GM12892 (cell line): ENCODE results near the gene CHERP.
A peak's percentile ranks its signal among the peaks of the same experiment; 100 is the strongest.

Experiments used
- DNase-seq: peaks from one replicate; pipeline ENCODE4 v3.0.0; 2011; ENCODE audit not compliant: insufficient read length
- FAIRE-seq: peaks from 2 replicates; lab custom pipeline; 2011; peaks lifted over from hg19 to GRCh38; lab: Jason Lieb, UNC
- POLR2A ChIP-seq: IDR thresholded peaks from 2 replicates; pipeline ENCODE4 v1.6.1; 2011; ENCODE audit warnings: low read depth, low read length, control low read depth
- POLR2AphosphoS5 ChIP-seq: IDR thresholded peaks from 2 replicates; pipeline ENCODE4 v1.6.1; 2011; ENCODE audit warnings: low read depth, low read length, control low read depth
- TAF1 ChIP-seq: IDR thresholded peaks from 2 replicates; pipeline ENCODE4 v1.6.1; 2011; ENCODE audit warnings: low read depth, mild to moderate bottlenecking, control low read depth, low read length, borderline replicate concordance

CHERP gene

DNA sequence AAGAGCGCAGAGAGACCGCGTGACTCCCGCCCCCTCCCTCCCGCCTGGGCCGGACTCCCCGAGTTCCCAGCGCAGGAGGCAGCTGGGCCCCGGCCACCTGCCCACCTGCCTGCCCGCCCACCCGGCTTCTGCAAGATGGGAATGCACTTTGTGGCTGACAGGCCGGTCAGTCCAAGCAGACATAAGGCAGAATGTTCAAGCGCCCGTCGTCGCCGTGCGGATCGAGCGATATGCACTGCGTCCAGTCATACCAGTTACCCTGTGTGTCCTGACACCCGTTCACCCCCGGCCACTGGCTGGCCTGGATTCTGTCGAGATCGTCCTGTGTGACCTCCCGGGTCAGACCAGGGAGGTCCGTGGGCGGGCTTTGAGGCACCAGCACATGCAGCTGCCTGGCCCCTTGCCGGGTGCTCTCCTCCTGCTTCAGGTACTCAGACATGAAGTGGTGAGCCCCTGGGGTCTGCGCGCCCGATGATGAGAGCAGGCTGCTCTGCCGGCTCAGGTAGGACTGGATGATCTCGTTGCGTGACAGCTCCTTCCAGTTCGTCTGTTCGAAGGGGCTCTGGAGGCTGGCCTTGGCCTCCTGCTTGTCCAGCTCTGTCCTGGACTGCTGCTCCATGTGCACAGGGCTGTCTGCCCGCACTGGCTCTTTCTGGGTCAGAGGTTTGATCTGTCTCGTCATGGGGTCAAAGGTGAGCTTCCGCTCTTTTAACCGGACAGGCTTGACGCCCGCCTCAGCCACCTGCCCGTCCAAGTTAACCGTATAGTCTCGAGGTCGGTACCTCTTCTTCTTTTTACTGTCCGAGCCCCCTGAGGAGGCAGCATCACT lies 33.8 kb upstream of the CHERP start:
- FAIRE-seq: no peak
- no peak for TF ChIP-seq POLR2AphosphoS5
- no peak for TF ChIP-seq POLR2A
- TF ChIP-seq TAF1: no peak
- DNase-seq: no peak

DNA sequence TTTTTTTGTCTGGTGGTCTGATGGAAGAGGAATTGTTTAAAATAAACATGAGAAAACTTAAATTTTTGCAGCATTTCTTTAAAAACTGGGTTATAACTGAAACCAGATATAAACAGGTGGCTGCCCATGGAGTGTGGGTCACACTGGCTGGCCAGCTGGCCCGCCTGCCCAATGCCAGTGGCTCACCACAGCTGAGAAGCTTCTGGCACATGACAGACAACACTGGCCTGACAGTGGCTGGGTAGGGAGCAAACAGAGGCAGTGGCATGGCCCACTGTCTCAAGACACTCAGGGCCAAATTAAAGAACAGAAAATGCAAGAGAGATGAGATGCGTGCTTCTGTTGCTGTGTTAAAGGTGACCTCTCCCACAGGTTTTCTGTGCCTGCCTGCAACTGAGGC lies 33.0 kb upstream of the CHERP start:
- DNase-seq (no peak), FAIRE-seq (no peak)
- TF ChIP-seq POLR2AphosphoS5 (no peak), TAF1 (no peak), POLR2A (no peak)

DNA sequence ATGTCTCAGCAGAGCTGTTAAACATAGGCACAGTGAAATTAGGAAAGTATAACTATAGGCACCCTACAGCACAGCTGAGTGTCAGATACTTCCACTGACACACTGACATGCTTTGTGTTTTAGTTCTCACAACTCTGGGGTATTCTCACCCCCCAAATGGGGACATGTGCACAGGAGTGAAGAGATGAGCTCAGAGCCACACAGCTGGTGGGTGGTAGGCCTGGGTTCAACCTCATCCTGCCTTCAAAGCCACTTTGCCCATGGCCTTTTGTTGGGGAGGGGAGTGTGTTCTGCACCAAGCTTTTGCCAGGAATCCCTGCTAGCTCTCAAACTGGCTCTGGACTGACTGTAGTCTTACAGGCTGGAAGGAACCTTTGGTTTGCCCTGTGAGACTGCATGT lies 31.7 kb upstream of the CHERP start:
- FAIRE-seq (no peak), DNase-seq (no peak)
- no peak for TF ChIP-seq POLR2A
- no peak for TF ChIP-seq TAF1
- TF ChIP-seq POLR2AphosphoS5: no peak

DNA sequence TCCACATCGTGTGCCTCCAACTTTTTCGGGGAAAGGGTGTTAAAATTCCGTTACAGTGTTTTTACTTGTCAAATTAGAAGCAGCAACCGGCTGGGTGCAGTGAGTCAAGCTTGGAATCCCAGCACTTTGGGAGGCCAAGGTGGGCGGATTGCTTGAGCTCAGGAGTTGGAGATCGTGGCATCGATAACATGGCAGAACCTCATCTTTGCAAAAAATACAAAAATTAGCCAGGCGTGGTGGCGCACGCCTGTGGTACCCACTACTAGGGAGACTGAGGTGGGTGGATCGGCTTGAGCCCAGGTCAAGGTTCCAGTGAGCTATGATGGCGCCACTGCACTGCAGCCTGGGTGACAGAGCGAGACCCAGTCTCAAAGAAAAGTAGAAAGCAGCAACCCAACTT lies 31.1 kb upstream of the CHERP start:
- TF ChIP-seq POLR2A (no peak), POLR2AphosphoS5 (no peak), TAF1 (no peak)
- no peak for FAIRE-seq

DNA sequence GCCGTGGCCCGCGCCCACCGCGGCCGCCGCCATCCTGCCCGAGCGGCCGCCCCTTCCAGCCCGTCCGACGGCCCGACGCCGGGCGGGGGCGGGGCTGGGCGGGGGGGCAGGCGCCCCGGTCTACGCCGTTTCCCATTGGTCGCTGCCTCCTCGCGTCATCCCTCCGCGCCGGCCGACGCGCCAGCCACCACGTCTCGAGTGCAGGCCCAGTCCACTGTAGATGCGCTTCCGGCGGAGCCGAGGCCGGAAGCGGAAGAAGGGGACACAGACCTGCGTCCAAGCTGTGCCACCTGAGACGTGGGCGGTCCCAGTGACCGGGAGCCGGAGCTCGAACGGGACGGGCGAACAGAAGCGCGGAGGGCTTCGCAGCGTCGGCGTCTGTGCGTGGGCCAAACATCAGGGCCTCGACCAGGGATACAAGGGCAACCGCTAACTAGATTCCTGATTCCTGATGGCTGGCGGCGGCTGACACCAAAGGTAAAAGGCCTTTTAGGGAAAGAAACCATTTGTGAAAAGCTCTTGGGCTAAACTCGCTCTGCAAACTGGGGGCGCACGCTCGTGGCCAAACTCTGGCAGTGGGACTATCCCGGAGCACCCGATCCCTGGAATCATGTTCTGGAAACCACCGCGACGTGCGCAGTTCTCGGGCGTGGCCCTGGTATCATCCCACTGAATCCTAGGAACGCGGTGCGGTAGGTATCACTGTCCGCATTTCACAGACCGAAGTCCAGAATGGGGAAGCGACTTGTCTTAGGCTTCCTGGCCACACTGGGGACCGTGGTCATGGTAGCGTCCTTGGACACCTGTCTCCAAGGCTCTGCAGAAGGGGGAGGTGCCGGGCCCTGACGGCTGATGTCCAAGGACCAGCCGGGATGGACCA lies 30.3 kb upstream of the CHERP start, which contains the start of gene SLC35E1:
SLC35E1 (minus strand) TSS at position 84 of the 880 bp plus-strand sequence; CDS start at position 33, 51 bp downstream.
- FAIRE-seq (peak; percentile 99), DNase-seq (peak; percentile 100)
- peak; percentile 80 for TF ChIP-seq POLR2A
- peak; percentile 77 for TF ChIP-seq TAF1
- TF ChIP-seq POLR2AphosphoS5: peak; percentile 88

More for the DNA sequence above, 31.1 kb upstream of the CHERP start:
- DNase-seq: no peak

DNA sequence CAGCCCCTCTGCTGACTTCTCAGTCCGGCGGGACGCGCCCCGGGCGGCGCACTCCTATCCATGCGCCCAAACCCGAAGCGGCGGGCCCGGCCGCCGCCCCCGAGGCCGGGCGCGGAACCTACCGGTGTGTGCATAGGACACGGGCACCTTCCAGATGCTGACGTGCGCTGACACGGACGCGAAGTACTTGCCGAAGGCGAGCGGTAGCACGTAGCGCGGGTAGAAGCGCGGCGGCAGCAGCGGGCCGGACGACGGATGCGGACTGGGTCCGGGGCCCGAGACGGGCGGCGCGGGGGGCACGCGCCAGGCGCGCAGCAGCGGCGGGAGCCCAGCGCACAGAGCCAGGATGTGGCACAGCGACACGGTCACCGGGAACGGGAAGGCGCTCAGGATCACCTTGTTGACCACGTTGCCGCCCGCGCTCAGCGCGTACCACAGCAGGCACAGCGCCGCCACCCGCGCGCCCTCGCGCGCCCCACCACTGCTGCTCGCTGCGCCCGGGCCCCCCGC lies 29.6 kb upstream of the CHERP start:
- DNase-seq: no peak
- FAIRE-seq: no peak
- TF ChIP-seq POLR2A (0 out of 2 replicates have a peak, but pooled peaks have one; percentile 9), TAF1 (no peak), POLR2AphosphoS5 (peak; percentile 12; the same call in 1 of the 2 replicates)

DNA sequence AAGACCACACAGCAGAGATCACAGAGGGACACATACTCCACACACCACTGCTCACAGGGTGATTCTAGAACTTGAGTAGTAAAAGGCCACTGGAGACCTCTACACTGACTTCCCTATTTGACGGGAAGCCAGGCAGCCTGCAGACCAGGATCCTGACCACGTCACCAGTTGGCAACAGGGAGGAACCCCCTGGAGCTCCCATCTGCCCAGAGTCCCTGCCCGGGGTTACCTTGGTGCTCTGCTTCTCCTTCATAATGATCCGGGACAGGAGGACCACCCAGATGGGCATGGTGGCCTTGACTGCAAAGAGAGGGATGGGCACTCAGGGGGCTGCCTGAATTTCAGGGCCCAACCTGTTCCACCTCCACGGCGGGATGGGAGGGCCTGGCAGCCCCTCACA lies 29.0 kb upstream of the CHERP start:
- no peak for DNase-seq
- no peak for FAIRE-seq
- no peak for TF ChIP-seq POLR2A

DNA sequence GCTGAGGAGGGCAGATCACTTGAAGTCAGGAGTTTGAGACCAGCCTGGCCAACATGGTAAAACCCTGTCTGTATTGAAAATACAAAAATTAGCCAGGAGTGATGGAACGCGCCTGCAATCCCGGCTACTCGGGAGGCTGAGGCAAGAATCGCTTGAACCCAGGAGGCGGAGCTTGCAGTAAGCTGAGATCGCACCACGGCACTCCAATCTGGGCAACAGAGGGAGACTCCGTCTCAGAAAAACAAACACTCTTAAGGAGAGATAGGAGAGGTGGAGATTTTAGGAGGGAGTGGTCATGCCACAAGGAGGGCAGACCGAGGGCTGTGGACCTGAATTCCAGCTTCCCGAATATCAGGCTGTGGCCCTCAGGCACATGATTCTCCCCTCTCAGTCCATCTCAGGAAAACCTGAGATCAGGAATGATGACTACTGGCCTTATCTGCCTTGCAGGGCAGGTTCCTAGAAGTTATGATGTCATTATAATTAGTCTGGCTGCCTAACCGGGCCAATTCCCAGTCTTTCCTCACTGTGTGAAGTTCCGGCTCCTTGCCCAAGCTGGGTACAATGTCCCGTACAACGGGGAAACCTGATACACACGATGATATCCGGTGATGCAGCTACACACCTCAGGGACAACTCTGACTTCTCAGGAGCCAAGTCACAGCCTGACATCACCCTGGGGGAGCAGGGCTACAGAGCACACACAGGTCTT lies 27.5 kb upstream of the CHERP start:
- TF ChIP-seq POLR2A (no peak), TAF1 (no peak), POLR2AphosphoS5 (no peak)
- no peak for DNase-seq
- no peak for FAIRE-seq

DNA sequence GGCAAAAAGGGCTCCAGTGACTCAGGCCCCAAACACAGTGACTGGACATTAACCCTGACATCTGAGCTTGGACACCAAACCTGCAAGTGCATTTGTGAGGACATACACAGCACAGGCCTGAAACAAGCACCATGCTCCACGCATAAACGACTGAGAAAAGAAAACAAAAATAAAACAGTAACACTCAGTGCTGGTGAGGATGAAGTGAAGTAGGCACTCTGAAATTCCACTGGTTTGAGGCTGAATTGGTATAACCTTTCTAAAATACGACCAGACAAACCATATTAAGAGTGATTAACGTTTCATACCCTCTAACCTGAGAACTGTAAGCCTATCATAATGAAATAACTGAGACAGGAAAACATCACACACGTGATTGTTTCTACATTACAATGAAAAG lies 24.5 kb upstream of the CHERP start:
- TF ChIP-seq POLR2AphosphoS5 (no peak), TAF1 (no peak), POLR2A (no peak)
- FAIRE-seq: no peak

DNA sequence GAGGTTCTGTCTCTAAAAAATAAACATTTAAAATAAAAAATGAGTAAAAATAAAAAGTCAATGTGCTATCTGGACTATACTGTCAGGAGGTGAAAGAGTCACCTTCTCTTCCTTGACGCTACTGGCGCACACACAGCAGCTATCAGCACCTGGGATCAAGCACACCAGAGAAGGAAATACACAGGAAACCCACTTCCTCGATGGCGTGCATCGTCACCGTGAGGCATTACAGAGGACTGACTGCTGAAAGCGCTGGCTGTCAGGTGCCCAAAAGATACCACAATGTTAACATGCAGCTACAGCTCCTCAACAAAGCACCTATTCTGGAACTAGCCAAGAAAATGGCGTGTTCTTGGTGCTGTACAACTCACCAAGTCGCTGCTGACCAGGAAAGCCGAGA lies 23.9 kb upstream of the CHERP start:
- FAIRE-seq (no peak), DNase-seq (no peak)
- TF ChIP-seq TAF1 (no peak), POLR2AphosphoS5 (no peak), POLR2A (no peak)

More for the DNA sequence above, 24.5 kb upstream of the CHERP start:
- no peak for DNase-seq

DNA sequence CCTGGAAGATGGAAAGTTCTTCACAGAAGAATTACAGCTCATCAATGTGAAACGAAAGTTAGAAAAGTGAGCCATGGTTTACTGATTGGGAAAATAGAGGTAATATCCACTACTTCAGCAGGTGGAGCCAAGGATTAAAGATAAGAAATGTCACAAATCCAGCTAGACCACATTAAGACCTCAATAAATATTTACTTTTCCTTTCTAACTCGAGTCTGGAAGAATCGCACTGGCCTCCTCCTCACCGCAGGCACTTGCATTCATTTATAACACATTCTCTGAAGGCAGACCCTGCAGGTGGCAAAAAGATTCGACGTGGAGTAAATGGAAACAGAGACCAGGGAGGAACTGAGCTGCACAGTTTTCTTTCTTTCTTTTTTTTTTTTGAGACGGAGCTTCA lies 22.6 kb upstream of the CHERP start:
- FAIRE-seq (no peak), DNase-seq (no peak)
- TF ChIP-seq POLR2AphosphoS5 (no peak), POLR2A (no peak), TAF1 (no peak)

DNA sequence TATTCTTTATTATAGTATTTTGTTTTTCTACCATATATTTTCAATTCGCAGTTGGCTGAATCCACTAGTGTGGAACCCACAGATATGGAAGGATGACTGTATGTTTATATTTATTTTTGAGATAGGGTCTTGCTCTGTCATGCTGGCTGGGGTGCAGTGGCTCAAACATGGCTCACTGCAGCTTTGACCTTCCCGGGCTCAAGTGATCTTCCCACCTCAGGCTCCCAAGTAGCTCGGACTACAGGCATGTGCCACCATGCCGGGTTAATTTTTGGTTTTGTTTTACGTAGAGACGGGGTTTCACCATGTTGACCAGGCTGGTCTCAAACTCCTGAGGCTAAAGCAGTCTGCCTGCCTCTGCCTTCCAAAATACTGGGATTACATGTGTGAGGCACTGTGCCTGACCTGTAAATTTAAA lies 20.4 kb upstream of the CHERP start:
- TF ChIP-seq TAF1 (no peak), POLR2A (no peak), POLR2AphosphoS5 (no peak)
- DNase-seq (no peak), FAIRE-seq (no peak)
